Activated B cell treated with CpG ODN at 0.5 μM for 24 hours (primary cell): ENCODE results near the gene NDUFB7. TPM values are rescaled to one million over a fixed set of nuclear protein-coding genes. Genes with fewer than 3 reads are reported as not detected.
A peak's percentile ranks its signal among the peaks of the same experiment; 100 is the strongest.
"Not testable (repeated sequence)": the region's sequence is repeated elsewhere in the genome, so short reads cannot be mapped to it uniquely, and the experiment has no call there.

ENCODE experiments used
- ATAC-seq: fragments of 200-7000 bp; cut with Tn5 transposase; one replicate; pipeline ENCODE4 v1.10.0; 2021; ENCODE audit warnings: low read depth, mild to moderate bottlenecking, moderate library complexity
- CTCF ChIA-PET: fragments of 350-600 bp; sonication (Branson Sonifier 250); formaldehyde crosslinking; loops from one replicate; lab custom pipeline; 2021; ENCODE audit warnings: antibody characterized with exemption; lab: Charles Lee
- POLR2A ChIA-PET: fragments of 350-600 bp; sonication (Branson Sonifier 250); formaldehyde crosslinking; loops from one replicate; lab custom pipeline; 2021; ENCODE audit warnings: antibody characterized with exemption; lab: Charles Lee
- DNase-seq: peaks from one replicate; pipeline ENCODE4 v3.0.0; 2022
- H3K27ac Mint-ChIP-seq: one replicate; pipeline ENCODE4 v1.8.0; 2020; ENCODE audit warnings: mixed read lengths
- H3K27me3 Mint-ChIP-seq: one replicate; pipeline ENCODE4 v1.8.0; 2021; ENCODE audit warnings: mixed read lengths
- H3K36me3 Mint-ChIP-seq: one replicate; pipeline ENCODE4 v1.8.0; 2021; ENCODE audit warnings: low read depth, mixed read lengths
- H3K4me1 Mint-ChIP-seq: one replicate; pipeline ENCODE4 v1.8.0; 2021; ENCODE audit warnings: mixed read lengths
- H3K4me3 Mint-ChIP-seq: one replicate; pipeline ENCODE4 v1.8.0; 2020; ENCODE audit warnings: mild to moderate bottlenecking, mixed read lengths
- H3K9me3 Mint-ChIP-seq: one replicate; pipeline ENCODE4 v1.8.0; 2020; ENCODE audit warnings: mixed read lengths
- CTCF ChIP-seq: fragments of 200-600 bp; IDR thresholded peaks from one replicate; pipeline ENCODE4 v1.8.0; 2022; ENCODE audit warnings: antibody characterized with exemption, mild to moderate bottlenecking
- intact Hi-C: fragments of 100-400 bp; cut with micrococcal nuclease; formaldehyde crosslinking; loops from one replicate; pipeline ENCODE4 v1.15.1; 2024
- total RNA-seq: library from RNA; stranded (reverse); gene quantifications from 2 replicates; pipeline ENCODE4 v1.2.3, GENCODE V29; 2022

NDUFB7 gene
- total RNA-seq, 1 donor from 2014 or later, result 108 TPM

DNA sequence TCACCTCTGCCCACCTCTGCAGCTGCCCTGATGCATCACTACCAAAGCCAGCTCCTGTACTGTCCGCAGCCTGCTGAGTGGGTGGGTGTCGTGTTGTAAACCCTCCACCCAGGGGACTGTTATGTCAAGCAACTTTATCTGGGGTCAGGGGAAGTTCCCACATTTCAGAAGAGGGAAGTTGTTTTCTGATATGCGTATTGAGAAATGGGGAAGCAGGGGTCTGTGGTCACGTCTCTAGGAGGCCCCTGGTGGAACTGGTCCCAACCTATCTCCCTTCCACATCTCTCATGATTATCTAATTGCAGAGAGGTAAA, 42.2 kb upstream of the NDUFB7 start:
- Mint-ChIP-seq H3K27me3 (no peaks in the 10 kb centered on the region), H3K27ac (peak overlapping the region; percentile 98), H3K36me3 (peaks cover 50% of the 10 kb centered on the region), H3K4me1 (peaks cover 61% of the 10 kb centered on the region), H3K4me3 (peak overlapping the region; percentile 80), H3K9me3 (peaks cover 2% of the 10 kb centered on the region)
- TF ChIP-seq CTCF, result no peak
- CTCF ChIA-PET, result interaction anchor here (0.9 to 4.1 kb wide), 5 partner anchors 9 to 72 kb away, joined by 3 to 21 read pairs (median 4); no protein-coding TSS in a partner anchor
- ATAC-seq, result peak; percentile 91
- POLR2A ChIA-PET, result interaction anchor here (0.7 to 4.5 kb wide), 18 partner anchors 10 to 75 kb away, joined by 3 to 75 read pairs (median 8); partner anchors contain the start of genes CLEC17A, NDUFB7 and ZNF333
- intact Hi-C loops, result loop anchor here (1.0 to 2.0 kb wide), 6 partner anchors 10 to 75 kb away; partner anchors contain the start of gene CLEC17A
- no peak for DNase-seq

GRCh38 chr19:14613399-14614098, 41.7 kb upstream of the NDUFB7 start:
- POLR2A ChIA-PET, result interaction anchor here (0.7 to 4.5 kb wide), 22 partner anchors 10 to 1469 kb away, joined by 3 to 75 read pairs (median 4); partner anchors contain the start of genes ADGRE3, CLEC17A, NDUFB7 and ZNF333
- intact Hi-C loops, result loop anchor here (1.0 to 2.0 kb wide), 6 partner anchors 9 to 75 kb away; partner anchors contain the start of gene CLEC17A
- CTCF ChIA-PET, result interaction anchor here (0.7 to 4.1 kb wide), 6 partner anchors 9 to 72 kb away, joined by 3 to 21 read pairs (median 4); no protein-coding TSS in a partner anchor
- Mint-ChIP-seq H3K36me3 (peaks cover 52% of the 10 kb centered on the region), H3K4me1 (peaks cover 62% of the 10 kb centered on the region), H3K4me3 (peak overlapping the region; percentile 80), H3K27ac (peak overlapping the region; percentile 98)
- not testable (repeated sequence) for H3K27me3 Mint-ChIP-seq, H3K9me3 Mint-ChIP-seq
- peak; percentile 42 for ATAC-seq
- DNase-seq, result peak; percentile 59

- H3K27me3 Mint-ChIP-seq, result no peaks in the 10 kb centered on the region
- H3K4me3 Mint-ChIP-seq, result no peak overlapping the region
- no peak for TF ChIP-seq CTCF
- DNase-seq, result no peak
- H3K36me3 Mint-ChIP-seq, result peaks cover 55% of the 10 kb centered on the region
- H3K4me1 Mint-ChIP-seq, result peaks cover 68% of the 10 kb centered on the region
- CTCF ChIA-PET, result interaction anchor here (0.7 to 4.1 kb wide), 5 partner anchors 8 to 73 kb away, joined by 3 to 21 read pairs (median 4); no protein-coding TSS in a partner anchor
- no peaks in the 10 kb centered on the region for H3K9me3 Mint-ChIP-seq
- POLR2A ChIA-PET, result interaction anchor here (0.6 to 4.5 kb wide), 12 partner anchors 9 to 489 kb away, joined by 3 to 75 read pairs (median 14); partner anchors contain the start of genes CLEC17A, NDUFB7 and ZNF333
- H3K27ac Mint-ChIP-seq, result peak overlapping the region; percentile 98
- intact Hi-C loops, result no loop called here
- no peak for ATAC-seq
Measured at GRCh38 chr19:14612657-14613056, 40.8 kb upstream of the NDUFB7 start.

GRCh38 chr19:14612242-14612641, 40.4 kb upstream of the NDUFB7 start:
- CTCF ChIA-PET, result interaction anchor here (3.5 to 4.1 kb wide), 2 partner anchors 38 to 74 kb away, joined by 19 to 21 read pairs; no protein-coding TSS in a partner anchor
- H3K4me3 Mint-ChIP-seq, intact Hi-C loops, ATAC-seq, H3K27me3 Mint-ChIP-seq, H3K9me3 Mint-ChIP-seq, DNase-seq: not testable (repeated sequence)
- H3K27ac Mint-ChIP-seq, result peak overlapping the region; percentile 98
- POLR2A ChIA-PET, result interaction anchor here (0.6 to 4.5 kb wide), 8 partner anchors 9 to 489 kb away, joined by 3 to 75 read pairs (median 9); partner anchors contain the start of genes CLEC17A and ZNF333
- peaks cover 51% of the 10 kb centered on the region for H3K36me3 Mint-ChIP-seq
- H3K4me1 Mint-ChIP-seq, result peaks cover 68% of the 10 kb centered on the region

GRCh38 chr19:14611051-14611450, 39.2 kb upstream of the NDUFB7 start:
- ChIA-PET CTCF (interaction anchor here (3.4 to 4.1 kb wide), 2 partner anchors 37 to 75 kb away, joined by 11 to 21 read pairs; no protein-coding TSS in a partner anchor), POLR2A (interaction anchor here (0.6 to 4.5 kb wide), 8 partner anchors 8 to 1499 kb away, joined by 3 to 75 read pairs (median 5); partner anchors contain the start of gene OR7A10)
- TF ChIP-seq CTCF, result no peak
- peaks cover 53% of the 10 kb centered on the region for H3K36me3 Mint-ChIP-seq
- no peak for DNase-seq
- peak overlapping the region; percentile 54 for H3K27ac Mint-ChIP-seq
- H3K4me1 Mint-ChIP-seq, result peaks cover 72% of the 10 kb centered on the region
- no peaks in the 10 kb centered on the region for H3K9me3 Mint-ChIP-seq
- no peak for ATAC-seq
- H3K4me3 Mint-ChIP-seq, result no peak overlapping the region
- H3K27me3 Mint-ChIP-seq, result no peaks in the 10 kb centered on the region
- intact Hi-C loops, result no loop called here
